G401 (cell line): ENCODE measurements around the gene ZNF277. TPM values are rescaled to one million over a fixed set of nuclear protein-coding genes. Genes with fewer than 3 reads are reported as not detected.

ENCODE experiments used
- DNase-seq: peaks from one replicate; pipeline ENCODE4 v3.0.0-alpha.2; 2015; ENCODE audit warnings: low spot score
- in situ Hi-C: cut with HindIII; loops from 2 replicates; pipeline ENCODE4 v1.10.0; 2016; ENCODE audit warnings: low sequenced_read_pairs, mixed read lengths
- total RNA-seq: library from RNA; depleted of rRNA; stranded (reverse); fragments of >200 nt; shearing (Covaris generic); gene quantifications from 2 replicates; pipeline ENCODE4 v1.2.3, GENCODE V29; 2014

The ZNF277 gene
- total RNA-seq, 1 experiment from 2014 or later = 53.1 TPM

DNA sequence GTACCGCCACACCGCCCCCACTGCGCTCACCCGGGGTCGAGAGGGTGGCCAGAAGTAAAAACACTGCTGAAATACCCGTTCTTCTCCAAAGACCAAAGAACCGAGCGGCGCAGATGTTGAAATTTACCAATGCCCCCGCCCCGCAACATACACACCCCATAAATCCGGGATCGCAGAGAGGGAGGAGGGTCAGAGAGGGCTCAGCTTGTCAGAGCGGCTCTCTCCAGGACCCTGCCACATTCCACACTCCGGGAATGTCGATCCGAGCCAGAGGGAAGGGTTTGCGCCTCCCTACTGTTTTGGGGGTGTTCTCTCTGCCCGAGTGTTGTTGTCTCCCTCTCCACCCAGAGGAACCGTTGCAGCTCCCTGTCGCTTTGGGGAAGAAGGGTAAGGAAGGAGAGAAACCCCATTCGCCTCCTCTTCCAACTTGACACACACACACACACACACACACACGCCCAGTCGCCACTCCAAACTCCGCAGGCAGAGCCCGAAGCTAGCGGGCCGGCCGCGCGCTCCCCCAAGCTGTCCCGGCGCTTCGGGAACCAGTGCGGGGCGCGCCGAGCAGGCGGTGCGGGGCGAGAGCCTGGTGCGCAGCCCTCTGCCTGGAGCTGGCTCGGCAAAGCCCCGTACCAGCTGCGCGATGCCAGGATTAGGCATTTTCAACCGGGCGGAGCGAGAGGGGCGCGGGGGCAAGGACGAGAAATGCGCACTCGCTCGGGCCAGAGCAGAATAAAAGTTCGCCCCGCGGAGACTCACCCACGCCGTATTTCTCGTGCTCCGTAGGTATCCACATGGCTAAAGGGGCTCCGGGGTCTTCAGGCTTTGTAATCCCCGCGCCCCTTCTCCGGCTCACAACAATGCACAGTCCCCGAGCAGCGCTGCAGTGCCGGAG is 905 bp upstream of the ZNF277 start:
- in situ Hi-C loops = no loop called here
- DNase-seq = peak; percentile 63

DNA sequence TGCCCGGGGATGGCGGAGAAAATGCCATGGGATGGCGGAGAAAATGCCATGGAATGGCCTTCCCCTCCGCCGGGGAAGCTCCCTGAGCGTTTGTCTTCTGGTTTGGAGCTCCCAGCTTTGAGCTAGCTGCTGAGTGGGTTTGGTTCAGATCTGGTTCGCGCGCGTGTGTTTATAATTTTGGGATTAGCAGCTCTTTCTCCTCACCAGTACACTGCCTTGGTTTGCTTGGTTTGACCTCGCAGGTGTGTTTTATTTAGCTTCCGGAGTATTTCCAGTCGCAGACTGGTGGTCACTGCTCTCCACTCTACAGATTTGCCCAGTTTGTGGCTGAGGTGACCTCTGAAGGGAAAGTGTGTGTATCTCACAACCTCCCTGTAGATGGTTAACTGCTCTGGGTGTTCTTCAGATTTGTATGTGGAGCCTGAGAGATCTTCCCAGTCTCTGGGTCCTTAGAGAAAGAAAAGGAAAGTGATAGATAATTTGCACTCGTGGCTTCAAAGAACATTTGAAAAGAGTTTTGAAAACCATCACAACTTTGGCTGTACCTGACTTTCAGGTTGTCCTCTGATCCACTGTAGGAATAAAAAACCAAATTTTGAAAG is 597 bp downstream of the ZNF277 start:
- DNase-seq = peak; percentile 53
- in situ Hi-C loops = no loop called here

DNA sequence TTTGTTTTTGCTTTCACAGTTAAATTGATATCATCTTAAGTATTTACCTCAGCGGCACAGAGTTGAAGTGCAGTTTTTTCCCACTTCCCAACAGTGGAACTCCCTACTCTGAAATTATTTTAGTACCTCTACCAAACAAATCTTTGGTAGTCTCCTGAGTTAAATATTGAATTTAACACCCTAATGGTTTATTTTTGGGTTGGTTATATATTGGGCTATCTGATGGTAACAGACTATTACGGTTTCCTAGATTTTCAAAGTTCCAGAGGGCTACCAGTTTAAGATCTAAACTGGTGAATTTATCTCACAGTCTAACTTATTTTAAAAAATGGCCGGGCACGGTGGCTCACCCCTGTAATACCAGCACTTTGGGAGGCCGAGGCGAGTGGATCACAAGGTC is 1.3 kb downstream of the ZNF277 start:
- no peak for DNase-seq
- in situ Hi-C loops = no loop called here

DNA sequence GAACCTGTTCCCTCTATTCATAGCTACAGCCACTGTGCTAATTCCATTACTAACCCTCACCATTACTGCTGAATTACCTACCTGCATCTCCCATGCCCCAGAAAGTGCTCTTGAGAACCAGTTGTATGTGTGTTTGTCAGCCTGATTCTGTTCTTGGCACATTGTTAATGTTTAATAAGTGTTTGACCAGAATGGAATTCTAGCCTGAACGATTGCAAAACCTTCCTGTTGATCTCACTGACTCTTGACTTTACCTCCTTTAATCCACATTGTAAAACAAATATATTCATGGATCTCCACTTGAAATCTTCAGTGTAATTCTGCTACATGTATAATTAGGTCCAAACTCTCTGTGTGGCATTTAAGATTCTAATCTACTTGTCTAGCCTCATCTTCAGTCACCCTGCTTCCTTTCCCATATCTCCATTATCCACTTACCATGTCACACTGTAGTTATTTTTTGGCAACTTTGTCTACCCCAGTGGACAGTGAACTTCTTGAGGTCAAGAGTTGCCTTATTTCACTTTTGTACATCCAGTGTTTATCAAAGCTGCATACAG is 4.9 kb downstream of the ZNF277 start:
- in situ Hi-C loops = no loop called here
- DNase-seq = no peak

DNA sequence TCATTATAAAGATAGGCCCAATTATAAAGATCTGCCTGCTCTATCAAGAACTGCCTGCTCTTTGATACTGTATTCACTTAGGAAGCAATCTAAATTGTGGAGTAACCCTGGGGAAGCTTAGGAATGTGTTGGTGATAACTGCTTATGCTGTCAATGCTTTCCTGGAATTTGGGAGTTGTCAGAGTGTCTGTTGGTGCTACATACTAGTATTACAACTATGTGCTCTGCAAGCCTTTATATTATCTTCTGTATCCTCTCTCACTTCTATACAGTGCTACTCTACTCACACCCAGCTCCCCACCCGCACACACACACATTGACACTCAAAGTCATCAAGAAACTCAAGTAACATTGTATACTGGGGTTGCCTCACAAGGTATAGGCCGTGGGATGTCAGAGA is 6.1 kb downstream of the ZNF277 start:
- no peak for DNase-seq
- in situ Hi-C loops = no loop called here

DNA sequence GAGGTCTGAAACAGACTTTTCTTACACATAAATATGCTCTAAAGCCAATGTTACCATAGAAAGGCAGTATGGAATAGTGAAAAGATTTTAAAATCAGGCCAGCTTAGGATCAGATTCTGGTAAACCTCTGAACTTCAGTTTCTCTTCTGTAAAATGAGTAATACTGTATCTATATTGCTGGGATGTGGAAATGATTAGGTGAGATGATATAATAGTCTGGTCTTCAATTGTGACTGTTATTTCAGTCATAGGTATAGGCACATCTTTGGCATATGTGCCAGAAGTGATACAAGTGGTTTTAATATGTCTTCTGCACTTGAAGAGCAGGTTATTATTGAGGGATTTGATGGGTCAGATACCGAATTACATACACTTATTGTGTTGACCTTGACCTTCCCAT is 7.2 kb downstream of the ZNF277 start:
- no peak for DNase-seq
- in situ Hi-C loops = no loop called here

DNA sequence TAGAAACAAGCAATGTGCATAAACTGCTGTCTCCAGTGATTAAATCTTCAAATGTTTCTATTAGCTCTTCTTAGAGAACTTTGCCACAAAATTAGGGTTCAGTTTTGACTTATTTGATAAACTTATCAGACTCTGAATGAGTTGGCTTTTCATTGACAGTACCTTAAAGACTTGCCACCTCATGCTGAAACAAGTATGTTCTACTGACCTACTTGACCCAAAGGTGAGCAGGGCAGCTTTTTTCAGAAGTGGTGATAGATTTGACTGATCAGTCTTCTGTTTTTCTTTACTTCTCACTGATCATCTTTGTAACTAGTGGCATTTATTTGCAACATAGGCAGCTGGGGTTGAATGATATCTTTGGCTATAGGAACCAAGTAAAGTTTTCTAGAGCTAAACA is 7.8 kb downstream of the ZNF277 start:
- in situ Hi-C loops = no loop called here
- no peak for DNase-seq

DNA sequence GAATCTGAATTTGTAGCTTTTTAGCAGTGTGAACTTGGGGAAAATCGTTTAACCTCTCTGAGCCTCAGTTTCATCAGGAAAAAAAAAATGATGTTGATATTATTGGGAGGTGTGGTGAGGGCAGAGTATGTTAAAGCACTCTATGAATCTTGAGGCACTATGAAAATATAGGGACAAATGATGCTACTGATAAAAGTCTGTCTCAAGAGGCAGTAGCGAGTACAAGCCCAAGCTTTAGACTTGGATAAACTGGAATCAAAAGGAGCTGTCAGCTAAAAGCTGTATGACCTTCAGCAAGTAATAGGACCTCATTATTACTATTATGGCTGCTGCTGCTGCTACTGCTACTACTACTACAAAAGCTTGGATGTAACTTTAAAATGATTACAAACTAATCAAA is 8.4 kb downstream of the ZNF277 start:
- in situ Hi-C loops = no loop called here
- no peak for DNase-seq

DNA sequence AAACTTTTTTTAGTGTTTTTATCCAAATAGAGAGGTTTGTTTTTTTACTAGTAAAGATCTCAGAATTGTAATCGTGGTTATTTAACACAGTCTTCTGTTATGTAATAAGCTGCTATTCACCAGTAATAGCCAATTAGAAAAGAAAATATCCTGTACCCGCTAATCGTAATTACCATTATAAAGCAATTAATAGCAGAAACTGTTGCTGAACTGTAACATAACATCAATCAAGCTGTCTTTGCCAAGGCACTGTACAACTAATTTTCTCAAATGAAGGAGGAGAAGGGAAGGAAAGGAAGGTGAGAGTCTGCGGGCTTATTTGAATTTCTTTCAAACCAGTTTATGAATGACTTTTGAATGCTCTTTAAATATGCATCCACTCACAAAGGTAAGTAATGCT is 9.3 kb downstream of the ZNF277 start:
- DNase-seq = no peak
- in situ Hi-C loops = no loop called here

DNA sequence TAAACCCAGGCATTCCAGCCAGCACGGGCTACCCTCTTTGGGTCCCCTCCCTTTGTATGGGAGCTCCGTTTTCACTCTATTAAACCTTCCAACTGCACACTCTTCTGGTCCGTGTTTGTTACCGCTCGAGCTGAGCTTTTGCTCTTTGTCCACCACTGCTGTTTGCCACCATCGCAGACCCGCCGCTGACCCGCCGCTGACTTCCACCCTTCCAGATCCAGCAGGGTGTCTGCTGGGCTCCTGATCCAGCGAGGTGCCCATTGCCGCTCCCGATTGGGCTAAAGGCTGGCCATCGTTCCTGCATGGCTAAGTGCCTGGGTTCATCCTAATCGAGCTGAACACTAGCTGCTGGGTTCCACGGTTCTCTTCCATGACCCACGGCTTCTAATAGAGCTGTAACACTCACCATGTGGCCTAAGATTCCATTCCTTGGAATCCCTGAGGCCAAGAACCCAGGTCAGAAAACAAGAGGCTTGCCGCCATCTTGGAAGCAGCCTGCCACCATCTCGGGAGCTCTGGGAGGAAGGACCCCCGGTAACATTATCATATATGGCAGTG is 14.5 kb downstream of the ZNF277 start:
- no peak for DNase-seq
- in situ Hi-C loops = no loop called here

DNA sequence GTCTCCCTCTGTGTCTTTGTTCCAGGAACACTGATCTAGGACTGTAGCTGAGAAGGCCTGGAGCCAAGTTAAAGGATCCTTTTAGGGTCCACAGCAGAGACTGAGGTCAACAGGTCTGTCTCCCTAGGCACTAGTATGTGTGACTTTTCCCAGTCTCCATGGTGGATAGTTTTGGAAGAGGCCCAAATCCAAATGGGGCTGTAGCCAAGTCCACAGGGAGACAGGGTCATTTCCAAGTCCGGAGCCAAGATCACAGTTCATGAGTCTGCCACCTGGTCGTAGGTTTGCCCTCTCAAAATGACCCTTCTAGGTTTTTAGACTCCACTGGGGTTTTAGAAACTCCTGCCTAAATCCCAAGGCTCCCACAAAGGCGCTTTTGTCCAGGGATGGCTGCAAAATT is 16.8 kb downstream of the ZNF277 start:
- DNase-seq = peak; percentile 8
- in situ Hi-C loops = no loop called here

DNA sequence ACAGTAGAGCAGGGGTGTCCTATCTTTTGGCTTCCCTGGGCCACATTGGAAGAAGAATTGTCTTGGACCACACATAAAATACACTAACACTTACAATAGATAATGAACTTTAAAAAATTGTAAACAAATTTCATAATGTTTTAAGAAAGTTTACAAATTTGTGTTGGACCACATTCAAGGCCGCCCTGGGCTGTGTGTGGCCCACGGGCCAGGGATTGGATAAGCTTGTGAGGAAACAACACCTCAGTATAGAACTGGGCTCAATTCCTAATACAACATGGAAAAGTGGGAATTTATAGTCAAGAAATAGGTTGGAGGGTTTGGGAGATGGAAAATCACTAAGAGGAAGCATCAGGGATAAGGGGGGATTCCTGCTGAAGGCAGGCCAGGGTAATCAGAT is 17.7 kb downstream of the ZNF277 start:
- DNase-seq = no peak
- in situ Hi-C loops = no loop called here

DNA sequence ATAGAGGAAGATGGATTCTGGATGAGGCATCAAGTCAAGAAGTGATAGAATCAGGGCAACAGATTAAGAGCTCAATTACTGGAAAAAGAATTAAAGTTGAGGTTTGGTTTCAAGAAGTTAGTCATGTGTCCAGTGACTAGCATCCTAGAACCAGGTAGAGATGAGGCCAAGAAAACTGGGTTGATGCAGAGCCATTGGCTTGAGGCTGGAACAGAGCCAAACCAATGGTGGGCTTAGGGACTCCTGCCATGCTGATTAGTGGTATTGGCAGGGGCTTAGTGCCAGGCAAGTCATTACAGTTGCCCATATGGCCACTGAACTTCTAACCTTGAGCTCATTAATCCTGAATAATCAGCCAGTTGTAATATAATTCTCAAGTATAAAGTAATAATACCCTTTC is 18.5 kb downstream of the ZNF277 start:
- in situ Hi-C loops = no loop called here

DNA sequence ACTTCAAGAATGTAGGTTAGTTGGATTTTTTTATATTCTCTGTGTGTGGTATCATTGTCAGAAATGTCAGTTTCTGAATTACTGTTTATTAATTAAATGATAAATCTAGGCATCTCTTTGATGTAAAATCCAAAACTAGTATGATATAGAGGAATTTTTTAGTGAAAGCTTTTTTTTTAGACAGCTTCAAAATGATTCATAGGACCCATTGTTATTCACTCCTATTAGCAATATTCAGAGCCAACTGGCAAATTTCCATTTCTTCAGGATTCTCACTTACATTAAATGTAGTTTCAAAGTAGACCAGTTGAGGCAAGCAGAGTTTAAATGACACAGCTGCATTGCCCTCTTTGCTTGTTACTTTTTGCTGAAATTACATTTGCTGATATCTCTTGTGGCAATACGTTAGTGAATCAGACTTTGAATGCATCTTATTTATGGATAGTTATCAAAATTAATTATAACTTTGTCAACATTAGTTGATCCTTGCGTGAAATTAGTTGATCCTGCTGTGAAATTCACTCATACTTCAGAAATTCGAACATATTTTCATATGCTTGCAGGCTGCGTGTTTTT is 20.3 kb downstream of the ZNF277 start:
- no peak for DNase-seq
- in situ Hi-C loops = no loop called here

More for the DNA sequence above, 18.5 kb downstream of the ZNF277 start:
- no peak for DNase-seq

DNA sequence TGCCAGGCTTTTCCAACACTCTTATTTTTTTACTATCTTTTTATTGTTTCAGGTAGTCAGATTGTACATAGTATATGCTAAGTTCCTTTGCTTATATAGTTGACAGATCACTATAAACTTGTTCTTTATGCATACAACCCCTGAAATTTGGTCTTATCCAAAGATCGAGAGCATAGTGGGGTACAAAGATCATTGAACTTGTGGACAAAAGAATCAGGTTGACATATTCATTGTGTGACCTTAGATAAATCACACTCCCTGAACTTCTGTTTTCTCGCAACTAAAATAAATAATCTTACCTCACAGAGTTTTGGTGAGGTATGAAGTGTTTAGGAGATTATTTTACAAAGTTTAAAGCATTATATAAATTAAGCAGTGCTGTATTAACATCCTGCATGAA is 22.1 kb downstream of the ZNF277 start:
- in situ Hi-C loops = no loop called here
- DNase-seq = no peak

DNA sequence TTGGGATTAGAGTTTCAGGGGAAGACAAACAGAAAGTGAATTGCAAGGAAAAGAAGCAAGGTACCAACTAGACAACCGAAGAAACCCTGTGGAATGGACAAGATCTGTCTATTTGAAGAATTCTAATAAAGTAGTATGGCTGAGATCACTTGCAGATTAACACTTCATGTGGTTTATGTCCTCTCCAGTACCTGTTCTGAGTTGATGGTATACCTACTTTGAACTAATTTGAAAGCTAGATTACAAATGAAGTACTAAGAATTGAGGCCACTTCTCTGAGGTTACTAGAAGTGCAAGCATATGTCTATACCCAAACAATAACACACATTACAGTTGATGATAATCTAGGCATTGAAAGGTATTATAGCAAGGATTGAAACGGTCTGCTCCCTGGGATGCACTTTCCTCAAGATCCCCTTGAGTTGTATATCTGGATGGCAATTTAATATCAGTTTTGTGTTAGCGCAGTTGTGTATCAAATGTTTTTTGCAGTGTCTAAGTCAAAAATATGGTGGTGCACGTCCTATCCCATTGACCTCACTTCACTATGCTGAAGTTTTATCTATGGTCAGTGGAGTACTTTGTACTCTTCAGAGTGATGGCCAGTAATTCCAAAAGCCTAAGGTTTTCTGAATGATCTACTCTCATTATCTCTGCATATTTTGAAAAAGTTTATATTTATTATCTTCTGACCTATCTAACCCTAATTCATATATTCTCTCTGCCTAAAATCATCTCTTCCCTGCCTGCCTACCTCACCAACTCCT is 25.9 kb downstream of the ZNF277 start:
- in situ Hi-C loops = no loop called here
- no peak for DNase-seq

DNA sequence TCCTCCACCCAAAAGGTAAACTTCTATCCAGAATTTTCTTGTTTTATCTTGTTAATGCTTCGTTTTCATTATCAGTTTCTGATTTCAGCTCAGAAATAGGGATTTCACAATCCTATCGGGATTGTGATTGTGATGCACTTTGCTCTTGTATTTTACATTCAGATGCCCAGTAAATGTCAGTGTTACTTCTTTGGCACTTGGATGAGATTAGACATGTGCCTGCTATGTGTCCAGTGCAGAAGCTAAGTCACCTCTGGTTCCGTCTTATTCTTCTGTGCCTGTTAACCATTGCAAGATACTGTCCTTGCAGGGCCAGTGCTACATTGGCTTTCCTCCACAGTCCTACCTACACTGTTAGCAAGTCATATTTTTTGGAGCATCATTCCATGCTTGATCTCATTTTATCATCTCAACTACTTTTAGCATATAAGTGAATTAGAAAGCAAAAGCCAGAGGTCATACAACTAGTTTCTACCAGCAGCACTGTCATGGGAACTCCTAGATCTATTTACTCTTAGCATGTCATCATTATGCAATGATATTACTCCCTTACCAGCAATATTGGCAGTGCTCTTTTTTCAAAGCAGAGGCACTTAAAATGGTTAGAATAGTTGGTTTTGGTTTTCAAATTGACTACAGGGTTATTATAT is 26.7 kb downstream of the ZNF277 start:
- in situ Hi-C loops = no loop called here
- DNase-seq = no peak

DNA sequence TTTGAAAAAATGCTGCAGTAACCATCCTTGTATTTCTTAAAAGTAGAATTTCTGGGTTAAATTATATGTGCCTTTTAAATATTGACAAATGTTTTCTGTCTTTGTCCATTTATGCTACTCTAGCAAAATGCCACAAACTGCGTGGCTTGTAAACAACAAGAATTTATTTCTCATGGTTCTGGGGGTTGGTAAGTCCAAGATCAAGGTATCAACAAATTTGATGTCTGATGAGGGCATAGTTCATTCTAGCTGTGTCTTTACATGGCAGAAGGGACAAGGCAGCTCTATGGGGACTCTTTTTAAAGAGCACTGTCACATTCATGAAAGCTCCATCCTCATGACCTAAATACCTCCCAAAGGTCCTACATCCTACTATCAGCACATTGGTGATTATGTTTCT is 27.7 kb downstream of the ZNF277 start:
- DNase-seq = no peak
- in situ Hi-C loops = no loop called here

DNA sequence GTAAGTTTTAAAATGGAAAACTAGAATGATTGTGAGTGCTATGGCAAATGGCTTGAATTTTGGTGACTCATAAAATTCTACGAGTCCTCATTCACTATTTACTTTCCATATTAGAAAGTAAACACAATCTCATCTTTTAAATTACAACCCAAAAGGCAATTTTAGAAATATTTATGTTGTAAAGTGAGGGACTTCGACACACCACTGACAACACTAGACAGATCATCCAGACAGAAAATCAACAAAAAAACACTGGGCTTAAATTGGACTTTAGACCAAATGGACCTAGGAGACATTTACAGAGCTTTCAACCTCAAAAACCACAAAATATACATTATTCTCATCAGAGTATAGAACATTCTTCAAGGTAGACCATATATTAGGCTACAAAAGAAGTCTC is 30.1 kb downstream of the ZNF277 start:
- DNase-seq = no peak
- in situ Hi-C loops = no loop called here
